ENCODE measurements around the gene CCDC92.

The CCDC92 gene, protein sequence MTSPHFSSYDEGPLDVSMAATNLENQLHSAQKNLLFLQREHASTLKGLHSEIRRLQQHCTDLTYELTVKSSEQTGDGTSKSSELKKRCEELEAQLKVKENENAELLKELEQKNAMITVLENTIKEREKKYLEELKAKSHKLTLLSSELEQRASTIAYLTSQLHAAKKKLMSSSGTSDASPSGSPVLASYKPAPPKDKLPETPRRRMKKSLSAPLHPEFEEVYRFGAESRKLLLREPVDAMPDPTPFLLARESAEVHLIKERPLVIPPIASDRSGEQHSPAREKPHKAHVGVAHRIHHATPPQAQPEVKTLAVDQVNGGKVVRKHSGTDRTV

DNA sequence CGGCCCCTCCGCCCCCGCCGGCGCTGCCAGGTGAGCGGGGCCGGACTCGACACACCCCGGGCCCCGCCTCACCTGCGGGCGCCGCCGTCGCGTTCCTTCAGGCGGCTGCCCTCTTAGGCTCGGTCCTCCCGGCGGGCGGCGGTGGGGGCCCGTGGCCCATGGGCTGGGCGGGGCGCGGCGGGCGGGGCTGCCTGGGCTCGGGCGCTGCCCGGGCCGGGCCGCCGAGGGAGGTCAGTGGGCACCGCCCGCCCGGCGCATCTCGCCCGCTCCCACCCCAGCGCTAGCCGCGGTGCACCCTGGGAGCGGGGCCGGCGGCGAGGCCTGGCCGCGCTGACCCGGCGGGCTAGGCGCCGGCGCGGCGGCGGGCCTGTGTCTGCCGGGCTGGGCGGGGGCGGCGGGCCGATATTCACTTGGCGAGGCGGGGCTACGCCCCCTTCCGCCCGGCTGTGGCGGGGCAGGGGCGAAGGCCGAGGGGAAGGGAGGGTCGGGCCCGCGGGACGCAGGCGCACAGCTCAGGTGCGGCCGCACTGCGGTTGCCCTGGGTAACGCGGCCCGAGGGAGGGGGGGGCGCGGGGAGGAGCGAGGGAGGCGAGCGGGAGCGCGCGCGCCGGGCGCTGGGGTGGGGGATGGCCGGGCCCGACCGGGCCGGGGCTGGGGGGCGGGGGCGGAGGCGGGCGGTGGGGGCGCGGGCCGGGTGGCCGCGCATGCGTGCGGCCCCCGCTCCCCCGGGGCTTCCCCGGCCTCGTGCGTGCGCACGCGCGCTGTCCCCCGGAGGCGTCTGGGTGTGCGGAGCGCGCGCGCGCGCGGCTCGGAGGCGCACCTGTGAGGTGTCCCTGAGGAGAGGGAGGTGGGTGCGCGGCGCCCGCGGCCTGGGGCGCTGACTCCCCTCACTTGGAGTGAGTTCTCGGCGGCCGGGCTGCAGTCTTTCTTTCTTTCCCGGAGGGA, at the start of gene CCDC92, which contains the start of gene ZNF664:
Gene CCDC92 (minus strand): TSS at position 375 of the 945 bp plus-strand sequence. CDS start 28,526 bp downstream, outside the sequence.
Gene ZNF664 (plus strand): TSS at position 759 of the 945 bp plus-strand sequence. CDS start 38,930 bp downstream, outside the sequence.
- H3K27me3 ChIP-seq (ENCODE audit: low read depth): no peaks in the 10 kb centered on the region
- peak; percentile 91 to 96 for DNase-seq (ENCODE audit: low spot score in 2 of 2)
- H3K9me3 ChIP-seq: no peaks in the 10 kb centered on the region
- H3K36me3 ChIP-seq (replicated peaks): peaks cover 19% of the 10 kb centered on the region
- peaks cover 7% of the 10 kb centered on the region; the same call in 1 of the 2 replicates for H3K4me1 ChIP-seq
- H3K4me3 ChIP-seq: peak within 1 kb of the TSS; percentile 75
- in situ Hi-C loops (cut with MboI; ENCODE audit: low sequenced_read_pairs): no loop called here

DNA sequence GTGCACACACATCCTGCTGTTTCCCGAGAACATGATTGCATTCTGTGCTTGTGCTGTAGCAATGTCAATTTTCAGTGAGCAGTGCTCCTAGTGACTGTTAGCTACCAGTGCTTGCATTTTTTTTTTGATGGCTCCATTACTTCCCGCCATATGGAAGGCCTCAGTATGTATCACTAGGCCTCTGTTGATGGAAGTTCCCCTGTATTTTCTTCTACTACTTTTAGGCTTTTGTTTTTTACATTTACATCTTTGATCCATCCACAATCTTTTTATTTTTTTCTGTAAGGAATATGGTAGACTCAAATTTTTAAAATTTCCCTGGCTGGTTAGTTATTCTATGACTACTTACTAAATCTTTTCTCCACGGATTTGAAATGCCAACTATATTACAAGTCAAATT, 49.5 kb upstream of the CCDC92 start:
- in situ Hi-C loops (cut with MboI; ENCODE audit: low sequenced_read_pairs): no loop called here
- DNase-seq (ENCODE audit: low spot score in 2 of 2): no peak

DNA sequence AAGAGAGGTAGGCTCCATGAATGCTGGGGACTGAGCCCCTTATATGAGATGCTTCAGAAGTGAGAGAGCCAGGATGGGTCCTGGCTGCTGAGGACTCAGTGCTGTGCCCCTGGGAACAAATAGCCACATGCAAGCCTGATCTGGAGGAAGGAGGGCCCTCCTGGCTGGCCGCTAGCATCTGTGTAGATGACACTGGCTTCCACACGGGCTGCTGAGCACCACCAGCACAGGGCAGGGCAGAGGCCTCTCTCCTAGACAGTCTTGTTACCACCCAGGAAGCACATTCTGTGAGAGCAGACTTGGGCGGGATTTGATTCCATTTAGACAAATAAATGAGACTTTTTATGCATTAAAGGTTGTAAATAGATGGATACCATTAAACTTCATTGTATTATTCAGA, 48.4 kb upstream of the CCDC92 start:
- in situ Hi-C loops (cut with MboI; ENCODE audit: low sequenced_read_pairs): no loop called here
- H3K4me1 ChIP-seq: peaks cover 11% of the 10 kb centered on the region
- no peaks in the 10 kb centered on the region for H3K9me3 ChIP-seq
- DNase-seq (ENCODE audit: low spot score in 2 of 2): no peak
- no peaks in the 10 kb centered on the region for H3K27me3 ChIP-seq (ENCODE audit: low read depth)
- H3K36me3 ChIP-seq (replicated peaks): no peaks in the 10 kb centered on the region
- no peak overlapping the region for H3K4me3 ChIP-seq

More for the DNA sequence above, 49.5 kb upstream of the CCDC92 start:
- Histone ChIP-seq H3K27me3 (ENCODE audit: low read depth) (no peaks in the 10 kb centered on the region), H3K4me1 (peaks cover 11% of the 10 kb centered on the region), H3K4me3 (no peak overlapping the region), H3K36me3 (replicated peaks) (no peaks in the 10 kb centered on the region), H3K9me3 (no peaks in the 10 kb centered on the region)

DNA sequence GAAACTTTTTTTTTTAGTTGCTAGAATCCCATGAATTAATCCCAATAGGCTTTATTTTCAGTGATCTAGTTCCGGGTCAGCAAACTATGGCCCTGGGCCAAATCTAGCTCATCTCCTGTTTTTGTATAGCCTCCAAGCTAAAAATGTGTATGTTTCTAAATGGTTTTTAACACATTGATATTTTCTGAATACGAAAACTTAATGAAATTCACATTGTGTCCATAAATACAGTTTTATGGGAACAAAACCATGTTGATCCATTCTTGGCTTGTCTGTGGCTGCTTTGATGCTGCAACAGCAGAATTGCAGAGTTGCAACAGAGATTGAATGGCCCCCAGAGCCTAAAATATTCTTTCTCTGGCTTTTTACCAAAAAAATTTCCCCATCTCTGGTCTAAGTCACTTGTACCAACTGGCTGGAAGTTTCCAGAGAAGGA, 47.9 kb upstream of the CCDC92 start:
- in situ Hi-C loops (cut with MboI; ENCODE audit: low sequenced_read_pairs): no loop called here
- DNase-seq (ENCODE audit: low spot score in 2 of 2): no peak
- no peaks in the 10 kb centered on the region for H3K36me3 ChIP-seq (replicated peaks)
- no peak overlapping the region for H3K4me3 ChIP-seq
- no peaks in the 10 kb centered on the region for H3K27me3 ChIP-seq (ENCODE audit: low read depth)
- H3K4me1 ChIP-seq: peaks cover 11% of the 10 kb centered on the region
- H3K9me3 ChIP-seq: no peaks in the 10 kb centered on the region

DNA sequence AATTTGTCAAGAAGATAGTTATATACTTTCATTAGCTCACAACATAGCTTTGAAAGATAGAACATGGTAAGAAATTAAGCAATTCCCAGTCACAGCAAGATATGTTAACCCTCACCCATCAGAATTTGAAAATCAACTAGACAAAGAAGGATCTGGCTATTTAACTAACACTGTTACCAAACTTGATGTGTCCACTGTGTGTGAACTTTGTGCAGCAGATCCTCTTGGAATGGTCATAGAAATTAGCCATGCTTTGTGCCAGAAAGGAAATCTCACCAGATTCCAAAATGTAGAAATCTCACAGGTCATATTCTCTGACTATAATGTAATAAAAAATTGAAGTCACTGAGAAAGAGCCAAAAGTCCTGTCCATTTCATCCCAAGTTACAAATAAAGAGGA, 46.5 kb upstream of the CCDC92 start:
- H3K27me3 ChIP-seq (ENCODE audit: low read depth): no peaks in the 10 kb centered on the region
- peaks cover 8% of the 10 kb centered on the region for H3K36me3 ChIP-seq (replicated peaks)
- no peak overlapping the region for H3K4me3 ChIP-seq
- DNase-seq (ENCODE audit: low spot score in 2 of 2): no peak
- H3K4me1 ChIP-seq: peaks cover 11% of the 10 kb centered on the region
- no peaks in the 10 kb centered on the region for H3K9me3 ChIP-seq
- in situ Hi-C loops (cut with MboI; ENCODE audit: low sequenced_read_pairs): no loop called here

DNA sequence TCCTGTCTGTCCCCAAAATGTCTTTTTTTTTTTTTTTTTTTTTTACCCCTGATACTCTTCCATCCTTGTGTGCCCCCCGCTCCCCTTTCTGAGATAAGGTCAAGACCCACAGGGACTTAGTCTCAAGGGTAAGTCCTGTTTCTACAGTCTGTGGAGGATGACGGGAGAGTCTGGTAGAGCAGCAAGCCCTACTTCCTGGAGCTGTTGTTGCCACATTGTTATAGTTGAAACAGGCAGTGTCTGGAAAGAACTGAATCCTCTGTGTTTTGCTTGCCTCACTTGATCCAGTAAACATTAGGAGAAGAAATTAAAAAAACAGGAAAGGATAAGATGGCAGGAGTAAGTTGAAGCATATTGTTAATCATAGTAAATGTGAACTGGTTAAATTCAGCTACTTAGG, 45.9 kb upstream of the CCDC92 start:
- Histone ChIP-seq H3K9me3 (no peaks in the 10 kb centered on the region), H3K4me1 (peaks cover 11% of the 10 kb centered on the region), H3K27me3 (ENCODE audit: low read depth) (no peaks in the 10 kb centered on the region), H3K4me3 (no peak overlapping the region), H3K36me3 (replicated peaks) (peaks cover 8% of the 10 kb centered on the region)
- in situ Hi-C loops (cut with MboI; ENCODE audit: low sequenced_read_pairs): no loop called here
- DNase-seq (ENCODE audit: low spot score in 2 of 2): no peak

DNA sequence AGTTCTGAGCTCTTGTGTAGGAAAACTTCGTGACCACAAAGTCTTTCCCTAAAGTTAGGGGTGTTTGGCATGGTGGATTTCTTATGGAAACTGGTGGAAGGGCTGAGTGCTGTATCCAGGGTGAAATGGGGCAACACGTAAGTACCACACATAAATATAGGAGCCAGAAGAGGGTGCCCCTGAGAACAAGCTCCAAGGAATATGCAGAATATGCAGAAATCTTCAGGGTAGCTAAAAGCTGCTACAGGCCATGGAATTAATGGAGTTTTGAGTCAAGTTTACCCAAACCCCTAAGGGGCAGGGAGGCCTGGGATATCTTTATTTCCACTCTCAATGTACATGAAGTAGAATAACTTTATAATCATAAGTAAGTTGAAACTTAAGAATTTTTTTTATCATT, 44.4 kb upstream of the CCDC92 start:
- peaks cover 11% of the 10 kb centered on the region for H3K4me1 ChIP-seq
- in situ Hi-C loops (cut with MboI; ENCODE audit: low sequenced_read_pairs): no loop called here
- H3K27me3 ChIP-seq (ENCODE audit: low read depth): no peaks in the 10 kb centered on the region
- peaks cover 17% of the 10 kb centered on the region for H3K36me3 ChIP-seq (replicated peaks)
- DNase-seq (ENCODE audit: low spot score in 2 of 2): no peak
- H3K4me3 ChIP-seq: no peak overlapping the region
- no peaks in the 10 kb centered on the region for H3K9me3 ChIP-seq

DNA sequence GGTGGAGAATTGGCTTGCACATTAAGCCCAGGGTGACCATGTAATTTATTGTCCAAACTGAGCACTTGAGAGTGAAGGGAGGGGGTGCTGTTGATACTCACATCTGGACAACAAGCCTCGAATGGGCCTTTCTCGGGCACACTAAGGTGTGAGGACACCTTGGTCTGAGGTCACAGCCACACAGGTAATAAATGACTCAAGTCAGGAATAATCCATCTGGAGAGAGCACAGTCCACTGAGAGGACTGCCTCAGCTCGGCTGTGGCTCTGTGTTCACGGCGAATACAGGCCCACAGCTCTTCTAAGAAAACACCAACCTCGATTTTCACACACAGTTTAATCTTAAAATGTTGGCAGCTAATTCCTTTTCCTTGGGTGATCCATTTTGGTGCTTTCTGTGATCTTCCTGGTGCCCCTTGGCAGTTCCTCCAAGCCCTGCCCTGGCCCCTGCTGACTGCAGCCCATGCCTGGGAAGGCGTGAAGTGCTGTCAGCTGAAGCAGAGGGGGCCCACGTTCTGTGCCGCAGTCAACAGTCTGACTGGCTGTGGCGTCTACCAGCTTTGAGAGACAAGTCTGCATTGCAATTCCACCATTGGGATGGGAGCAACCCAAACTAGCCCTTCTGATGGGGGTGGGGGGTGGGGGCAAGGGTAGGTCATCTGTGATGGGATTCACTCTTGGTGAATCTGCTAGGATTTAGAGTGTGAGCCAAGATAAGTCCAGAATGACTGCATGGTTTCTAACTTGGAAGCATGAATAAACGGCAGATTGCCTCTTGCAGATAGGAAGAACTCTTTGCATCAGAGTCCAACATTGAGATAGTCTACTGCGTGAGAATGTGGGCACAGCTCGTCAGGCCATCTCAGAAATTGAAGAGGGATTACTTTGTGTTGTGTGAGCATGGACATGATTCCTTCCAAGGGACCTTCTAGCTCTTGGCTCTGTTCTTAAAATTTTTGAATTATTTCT, 43.1 kb upstream of the CCDC92 start:
- in situ Hi-C loops (cut with MboI; ENCODE audit: low sequenced_read_pairs): no loop called here
- H3K9me3 ChIP-seq: no peaks in the 10 kb centered on the region
- no peak for DNase-seq (ENCODE audit: low spot score in 2 of 2)
- peaks cover 11% of the 10 kb centered on the region for H3K4me1 ChIP-seq
- no peak overlapping the region for H3K4me3 ChIP-seq
- peaks cover 27% of the 10 kb centered on the region for H3K36me3 ChIP-seq (replicated peaks)
- H3K27me3 ChIP-seq (ENCODE audit: low read depth): no peaks in the 10 kb centered on the region

DNA sequence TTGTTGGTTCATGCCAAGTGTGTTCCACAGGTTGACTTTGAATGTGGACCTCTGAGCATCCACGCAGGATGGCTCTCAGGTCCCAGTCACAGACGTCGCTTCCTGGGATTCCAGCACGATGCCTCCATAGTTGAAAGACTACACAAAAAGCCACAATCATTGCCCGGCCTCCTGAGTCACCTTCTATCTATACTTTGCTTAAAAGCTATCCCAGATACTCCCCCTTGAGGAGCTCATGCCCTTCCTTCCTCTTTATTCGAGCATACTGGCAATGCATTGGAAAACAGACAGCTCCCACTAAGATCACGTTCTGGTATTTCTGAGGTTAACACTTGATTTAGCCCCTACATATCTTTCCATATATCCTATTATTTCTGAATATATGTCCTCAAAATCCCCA, 40.4 kb upstream of the CCDC92 start:
- DNase-seq (ENCODE audit: low spot score in 2 of 2): no peak
- Histone ChIP-seq H3K27me3 (ENCODE audit: low read depth) (no peaks in the 10 kb centered on the region), H3K36me3 (replicated peaks) (peaks cover 27% of the 10 kb centered on the region), H3K9me3 (no peaks in the 10 kb centered on the region), H3K4me3 (no peak overlapping the region), H3K4me1 (no peaks in the 10 kb centered on the region)
- in situ Hi-C loops (cut with MboI; ENCODE audit: low sequenced_read_pairs): no loop called here

DNA sequence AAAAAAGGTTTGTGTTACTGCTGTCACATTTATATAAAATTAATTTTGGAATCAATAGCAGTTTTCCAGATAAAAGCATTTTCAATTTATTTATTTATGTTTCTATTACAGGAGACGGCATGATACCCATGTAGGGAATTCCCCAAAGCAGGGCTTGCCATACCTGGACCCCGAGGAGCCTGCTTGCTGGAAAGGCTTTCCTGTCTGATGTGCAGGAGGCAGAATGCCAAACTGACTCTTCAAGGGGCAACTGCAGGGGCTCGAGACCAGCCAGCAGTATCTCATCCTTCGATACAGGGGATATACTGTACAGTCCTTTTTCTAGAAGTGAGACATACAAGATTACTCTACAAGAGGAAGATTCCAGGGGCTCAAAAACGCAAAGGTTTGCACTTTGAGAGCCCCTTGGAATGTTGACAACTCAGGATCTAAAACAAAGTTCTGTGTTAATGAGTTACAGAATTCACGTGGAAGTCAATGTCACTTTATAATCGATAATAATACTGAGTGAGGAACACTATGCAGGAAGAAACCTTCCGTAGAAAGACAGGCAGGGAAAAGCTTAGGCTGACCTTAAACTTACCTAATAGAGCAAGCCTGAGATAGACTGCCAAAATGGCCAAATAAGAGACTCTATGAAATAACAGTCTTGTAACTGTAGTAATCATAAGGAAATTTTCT, 38.9 kb upstream of the CCDC92 start:
- in situ Hi-C loops (cut with MboI; ENCODE audit: low sequenced_read_pairs): no loop called here
- H3K9me3 ChIP-seq: no peaks in the 10 kb centered on the region
- no peaks in the 10 kb centered on the region for H3K4me1 ChIP-seq
- DNase-seq (ENCODE audit: low spot score in 2 of 2): no peak
- H3K27me3 ChIP-seq (ENCODE audit: low read depth): no peaks in the 10 kb centered on the region
- no peak overlapping the region for H3K4me3 ChIP-seq
- peaks cover 31% of the 10 kb centered on the region for H3K36me3 ChIP-seq (replicated peaks)

DNA sequence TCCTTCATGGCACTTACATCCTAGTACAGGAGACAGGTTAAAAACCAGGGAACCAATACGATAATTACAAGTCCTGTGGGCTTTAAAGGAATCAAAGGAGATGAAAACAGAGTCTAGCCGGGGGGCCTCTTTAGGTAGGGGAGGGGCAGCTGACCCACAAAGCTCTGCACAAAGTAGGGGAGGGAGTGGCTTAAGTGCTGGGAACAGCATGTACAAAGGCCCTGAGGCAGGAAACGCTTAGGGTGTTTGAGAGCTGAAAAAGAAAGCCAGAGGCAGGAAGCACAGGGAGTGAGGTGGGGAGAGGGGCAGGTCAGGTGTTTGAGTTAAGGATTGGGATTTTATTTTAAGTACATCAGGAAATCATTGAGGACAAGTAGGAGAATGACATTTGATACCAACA, 38.1 kb upstream of the CCDC92 start:
- Histone ChIP-seq H3K4me1 (no peaks in the 10 kb centered on the region), H3K4me3 (no peak overlapping the region), H3K9me3 (no peaks in the 10 kb centered on the region), H3K27me3 (ENCODE audit: low read depth) (no peaks in the 10 kb centered on the region), H3K36me3 (replicated peaks) (peaks cover 31% of the 10 kb centered on the region)
- in situ Hi-C loops (cut with MboI; ENCODE audit: low sequenced_read_pairs): no loop called here
- DNase-seq (ENCODE audit: low spot score in 2 of 2): peak in 1 of 2 experiments; percentile 31

DNA sequence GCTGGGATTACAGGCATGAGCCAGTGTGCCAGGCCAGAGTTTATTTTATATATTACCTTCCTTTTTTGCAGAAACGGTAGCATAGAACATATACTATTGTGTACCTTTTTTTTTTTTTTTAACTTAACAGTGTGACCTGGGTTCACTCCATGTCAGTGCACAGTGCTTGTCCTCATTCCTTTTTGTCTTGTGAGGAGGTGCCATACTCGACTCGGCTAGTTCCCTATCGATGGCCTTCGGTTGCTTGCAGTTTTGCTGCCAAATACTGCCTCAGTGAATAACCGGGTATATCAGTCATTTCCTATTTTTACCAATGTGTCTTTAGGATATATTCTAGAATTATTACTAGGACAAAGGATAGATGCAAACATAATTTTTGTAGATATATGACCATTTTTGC, 37.1 kb upstream of the CCDC92 start:
- no peaks in the 10 kb centered on the region for H3K4me1 ChIP-seq
- DNase-seq (ENCODE audit: low spot score in 2 of 2): no peak
- no peaks in the 10 kb centered on the region for H3K27me3 ChIP-seq (ENCODE audit: low read depth)
- no peak overlapping the region for H3K4me3 ChIP-seq
- H3K36me3 ChIP-seq (replicated peaks): peaks cover 35% of the 10 kb centered on the region
- in situ Hi-C loops (cut with MboI; ENCODE audit: low sequenced_read_pairs): no loop called here
- no peaks in the 10 kb centered on the region for H3K9me3 ChIP-seq

DNA sequence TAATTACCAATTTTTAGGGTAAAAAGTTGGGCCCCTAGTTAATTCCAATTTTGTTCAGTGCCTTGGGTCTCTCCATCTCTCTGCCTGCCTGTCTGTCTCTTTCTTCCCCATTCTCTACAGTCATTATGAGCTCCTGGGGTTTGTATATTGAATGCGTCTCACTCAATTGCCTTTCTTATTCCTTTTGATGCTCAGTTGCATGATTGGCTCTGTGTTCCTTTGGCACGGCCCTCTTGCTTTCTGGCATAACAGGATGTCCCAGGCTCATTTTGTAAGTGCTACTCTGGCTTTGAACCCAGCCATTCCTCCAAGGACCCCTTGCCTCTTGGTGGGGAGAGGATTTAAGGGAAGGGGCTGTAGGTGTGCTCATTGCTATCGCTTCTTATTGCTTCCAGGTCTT, 36.0 kb upstream of the CCDC92 start:
- no peaks in the 10 kb centered on the region for H3K9me3 ChIP-seq
- no peak overlapping the region for H3K4me3 ChIP-seq
- in situ Hi-C loops (cut with MboI; ENCODE audit: low sequenced_read_pairs): no loop called here
- DNase-seq (ENCODE audit: low spot score in 2 of 2): no peak
- H3K27me3 ChIP-seq (ENCODE audit: low read depth): no peaks in the 10 kb centered on the region
- H3K4me1 ChIP-seq: no peaks in the 10 kb centered on the region
- peaks cover 41% of the 10 kb centered on the region for H3K36me3 ChIP-seq (replicated peaks)

Measured in HAP-1 (cell line).